ENCODE data around the gene MACF1.

DNA sequence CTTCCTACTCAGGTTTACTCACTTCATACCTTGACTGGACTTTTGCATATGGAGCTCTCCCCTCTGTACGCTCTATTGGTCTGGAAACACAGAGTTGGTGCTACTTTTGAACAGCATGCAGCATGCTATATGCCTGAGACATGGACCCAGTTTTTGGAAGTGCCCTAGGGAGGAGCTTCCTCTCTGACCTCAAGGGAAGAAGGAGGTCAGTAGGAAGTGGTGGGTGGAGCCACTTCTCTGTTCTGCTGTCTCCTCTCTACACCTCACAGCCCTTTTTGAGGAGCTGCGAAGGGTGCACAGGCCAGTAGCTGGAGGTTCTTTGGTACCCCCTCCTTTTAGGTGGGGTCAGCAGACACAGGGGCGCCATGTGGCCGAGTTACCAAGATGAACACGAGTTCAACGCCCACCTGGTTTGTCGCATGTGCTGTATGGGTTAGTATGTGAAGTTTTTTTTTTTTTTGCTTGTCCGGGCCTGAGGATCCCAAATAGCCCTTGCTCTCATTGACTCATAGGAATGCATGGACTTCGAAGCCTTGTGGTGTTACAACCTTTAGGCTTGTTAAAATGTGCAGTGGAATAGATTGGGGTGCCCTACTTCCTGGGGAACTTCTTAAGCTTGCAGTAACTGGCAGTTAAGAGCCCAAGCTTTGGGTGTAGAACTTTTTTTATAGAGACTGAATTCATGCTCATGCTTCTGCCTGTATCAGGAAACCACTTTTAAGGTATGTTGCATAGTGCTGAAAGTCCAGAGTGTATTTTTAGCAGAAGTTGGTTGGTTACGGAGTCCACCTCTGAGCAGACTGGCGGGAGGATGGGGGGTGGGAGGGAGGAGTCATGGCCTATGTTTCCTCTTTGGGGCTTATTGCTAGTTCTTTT lies 10.7 kb downstream of the MACF1 start:
- TF ChIP-seq EZH2 (optimal IDR thresholded peaks at IDR 0.05; ENCODE audit: low read depth, low read length) = no peak
- TF ChIP-seq, protein P1, sequence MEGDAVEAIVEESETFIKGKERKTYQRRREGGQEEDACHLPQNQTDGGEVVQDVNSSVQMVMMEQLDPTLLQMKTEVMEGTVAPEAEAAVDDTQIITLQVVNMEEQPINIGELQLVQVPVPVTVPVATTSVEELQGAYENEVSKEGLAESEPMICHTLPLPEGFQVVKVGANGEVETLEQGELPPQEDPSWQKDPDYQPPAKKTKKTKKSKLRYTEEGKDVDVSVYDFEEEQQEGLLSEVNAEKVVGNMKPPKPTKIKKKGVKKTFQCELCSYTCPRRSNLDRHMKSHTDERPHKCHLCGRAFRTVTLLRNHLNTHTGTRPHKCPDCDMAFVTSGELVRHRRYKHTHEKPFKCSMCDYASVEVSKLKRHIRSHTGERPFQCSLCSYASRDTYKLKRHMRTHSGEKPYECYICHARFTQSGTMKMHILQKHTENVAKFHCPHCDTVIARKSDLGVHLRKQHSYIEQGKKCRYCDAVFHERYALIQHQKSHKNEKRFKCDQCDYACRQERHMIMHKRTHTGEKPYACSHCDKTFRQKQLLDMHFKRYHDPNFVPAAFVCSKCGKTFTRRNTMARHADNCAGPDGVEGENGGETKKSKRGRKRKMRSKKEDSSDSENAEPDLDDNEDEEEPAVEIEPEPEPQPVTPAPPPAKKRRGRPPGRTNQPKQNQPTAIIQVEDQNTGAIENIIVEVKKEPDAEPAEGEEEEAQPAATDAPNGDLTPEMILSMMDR (IDR thresholded peaks at IDR 0.05; ENCODE audit: low read length) = no peak
- TF ChIP-seq EZH2phosphoT487 (IDR thresholded peaks at IDR 0.05; ENCODE audit: low read length) = no peak
